Activated CD4-positive, alpha-beta T cell treated with anti-CD3 and anti-CD28 coated beads for 36 hours (primary cell): ENCODE data around the gene BANP. TPM values are rescaled to one million over a fixed set of nuclear protein-coding genes. Genes with fewer than 3 reads are reported as not detected.
"Not testable (repeated sequence)": the region's sequence is repeated elsewhere in the genome, so short reads cannot be mapped to it uniquely, and the experiment has no call there.

ENCODE experiments used
- ATAC-seq: fragments of 200-7000 bp; cut with Tn5 transposase; one replicate; pipeline ENCODE4 v1.10.0; 2021; ENCODE audit warnings: mild to moderate bottlenecking, moderate library complexity
- CTCF ChIA-PET: fragments of 350-600 bp; sonication (Branson Sonifier 250); formaldehyde crosslinking; loops from one replicate; lab custom pipeline; 2021; ENCODE audit warnings: antibody characterized with exemption; lab: Charles Lee
- POLR2A ChIA-PET: fragments of 350-600 bp; sonication (Branson Sonifier 250); formaldehyde crosslinking; loops from one replicate; lab custom pipeline; 2021; ENCODE audit warnings: antibody characterized with exemption, inconsistent platforms; lab: Charles Lee
- DNase-seq: peaks from one replicate; pipeline ENCODE4 v3.0.0-alpha.2; 2020
- H3K27ac Mint-ChIP-seq: one replicate; pipeline ENCODE4 v1.8.0; 2021; ENCODE audit warnings: mixed read lengths
- H3K27me3 Mint-ChIP-seq: one replicate; pipeline ENCODE4 v1.8.0; 2021; ENCODE audit warnings: mixed read lengths
- H3K36me3 Mint-ChIP-seq: one replicate; pipeline ENCODE4 v1.8.0; 2021; ENCODE audit warnings: low read depth, mixed read lengths
- H3K4me1 Mint-ChIP-seq: one replicate; pipeline ENCODE4 v1.8.0; 2021; ENCODE audit warnings: mixed read lengths
- H3K4me3 Mint-ChIP-seq: one replicate; pipeline ENCODE4 v1.8.0; 2021; ENCODE audit warnings: mild to moderate bottlenecking, moderate library complexity, mixed read lengths
- H3K9me3 Mint-ChIP-seq: one replicate; pipeline ENCODE4 v1.8.0; 2021; ENCODE audit warnings: low read depth, mixed read lengths
- intact Hi-C, 2 experiments: fragments of 100-400 bp; cut with DNase I in 1 of 2; cut with micrococcal nuclease in 1 of 2; formaldehyde crosslinking; loops; one replicate each; pipeline versions ENCODE4 v1.14.2 to v1.15.1; 2022 to 2024; cut with DNase I, micrococcal nuclease
- total RNA-seq, 2 experiments: library from RNA; stranded (reverse); gene quantifications; one replicate each; pipeline ENCODE4 v1.2.3, GENCODE V29; 2021

Gene BANP
- total RNA-seq, 2 experiments from 2014 or later: 35.2 to 36.1 TPM

DNA sequence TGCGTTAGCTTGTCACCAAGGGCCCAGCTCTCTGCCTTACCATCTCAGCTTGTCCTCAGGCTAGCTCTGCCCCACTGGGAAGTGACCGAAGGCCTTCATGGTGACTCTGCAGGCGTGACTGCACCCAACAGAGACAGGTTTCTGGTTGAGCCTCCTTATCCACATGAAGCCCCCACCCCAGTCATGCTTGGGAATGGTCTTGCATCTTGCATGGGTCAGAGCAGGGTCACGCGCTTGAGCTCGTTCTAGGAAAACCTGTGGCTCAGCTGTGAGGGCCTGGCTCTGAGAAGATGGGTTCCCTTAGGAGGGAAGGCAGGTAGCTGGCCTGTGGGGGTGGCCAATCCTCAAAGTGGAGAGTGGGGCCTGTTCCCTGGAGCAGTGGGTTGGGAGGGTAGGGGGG lies 122.8 kb downstream of the BANP start:
- ChIA-PET CTCF (no interaction called here), POLR2A (no interaction called here)
- Mint-ChIP-seq H3K4me3 (no peak overlapping the region), H3K27me3 (no peaks in the 10 kb centered on the region), H3K36me3 (peaks cover 19% of the 10 kb centered on the region), H3K27ac (no peak overlapping the region), H3K4me1 (no peaks in the 10 kb centered on the region), H3K9me3 (no peaks in the 10 kb centered on the region)
- DNase-seq: no peak
- intact Hi-C loops: no loop called here
- ATAC-seq: no peak

DNA sequence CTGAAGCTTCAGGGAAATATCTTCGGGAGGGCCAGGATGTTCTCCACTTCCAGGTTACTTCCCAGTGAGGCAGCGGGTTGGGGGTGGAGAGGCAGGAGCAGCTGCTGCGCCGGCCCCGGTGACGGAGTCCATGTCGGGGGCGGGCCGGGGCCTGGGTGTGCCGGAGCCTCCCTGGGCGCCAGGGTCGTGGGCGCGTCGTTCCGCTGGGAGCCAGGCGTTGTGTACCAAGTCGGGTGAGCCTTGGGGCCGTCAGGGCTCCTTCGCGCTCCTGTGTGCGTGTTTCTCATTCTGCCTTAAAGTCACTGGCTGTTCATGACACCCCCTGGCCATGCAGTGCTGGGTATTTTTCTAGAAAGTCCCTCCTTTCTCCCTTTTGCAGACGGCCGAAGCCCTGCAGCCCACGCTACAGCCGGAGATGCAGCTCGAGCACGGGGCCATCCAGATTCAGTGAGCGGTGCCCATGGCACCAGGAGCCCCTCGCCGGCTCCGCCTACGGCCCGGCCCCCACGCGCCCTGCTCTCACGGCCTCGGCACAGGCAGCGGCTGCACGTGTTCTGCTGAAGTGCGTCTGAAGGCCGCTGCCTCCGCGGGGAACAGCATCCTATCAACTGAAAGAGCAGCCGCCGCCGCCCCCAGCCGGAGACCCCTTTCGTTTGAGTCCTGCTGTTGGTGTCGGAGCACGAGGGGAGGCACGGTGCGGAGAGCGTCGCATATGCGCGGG lies 125.1 kb downstream of the BANP start:
- intact Hi-C loops: no loop called here
- Mint-ChIP-seq H3K9me3 (no peaks in the 10 kb centered on the region), H3K36me3 (peaks cover 14% of the 10 kb centered on the region), H3K27me3 (no peaks in the 10 kb centered on the region), H3K4me1 (no peaks in the 10 kb centered on the region), H3K4me3 (no peak overlapping the region), H3K27ac (no peak overlapping the region)
- no peak for DNase-seq
- POLR2A ChIA-PET: no interaction called here
- CTCF ChIA-PET: interaction anchor here (1.6 kb wide), 1 partner anchor 13 kb away, joined by 5 read pairs; no protein-coding TSS in a partner anchor
- ATAC-seq: no peak

DNA sequence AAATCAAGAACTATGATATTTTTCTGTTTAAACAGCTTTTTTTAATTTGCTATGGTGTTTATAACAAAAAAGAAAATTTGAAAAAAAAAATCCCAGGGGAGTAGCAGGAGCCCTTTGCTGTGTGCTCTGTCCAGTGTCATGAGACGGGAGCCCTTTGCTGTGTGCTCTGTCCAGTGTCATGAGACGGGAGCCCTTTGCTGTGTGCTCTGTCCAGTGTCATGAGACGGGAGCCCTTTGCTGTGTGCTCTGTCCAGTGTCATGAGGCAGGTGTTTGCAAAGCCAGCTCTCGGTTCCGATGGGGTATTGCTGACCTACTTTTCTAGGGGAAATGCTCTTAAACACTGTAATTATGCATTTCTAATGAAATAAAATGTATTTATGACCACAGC lies 125.7 kb downstream of the BANP start:
- H3K4me3 Mint-ChIP-seq, H3K27me3 Mint-ChIP-seq, intact Hi-C loops, ATAC-seq, H3K9me3 Mint-ChIP-seq, H3K4me1 Mint-ChIP-seq, POLR2A ChIA-PET, DNase-seq, H3K27ac Mint-ChIP-seq: not testable (repeated sequence)
- peaks cover 10% of the 10 kb centered on the region for H3K36me3 Mint-ChIP-seq
- CTCF ChIA-PET: interaction anchor here (1.6 kb wide), 1 partner anchor 14 kb away, joined by 5 read pairs; no protein-coding TSS in a partner anchor

DNA sequence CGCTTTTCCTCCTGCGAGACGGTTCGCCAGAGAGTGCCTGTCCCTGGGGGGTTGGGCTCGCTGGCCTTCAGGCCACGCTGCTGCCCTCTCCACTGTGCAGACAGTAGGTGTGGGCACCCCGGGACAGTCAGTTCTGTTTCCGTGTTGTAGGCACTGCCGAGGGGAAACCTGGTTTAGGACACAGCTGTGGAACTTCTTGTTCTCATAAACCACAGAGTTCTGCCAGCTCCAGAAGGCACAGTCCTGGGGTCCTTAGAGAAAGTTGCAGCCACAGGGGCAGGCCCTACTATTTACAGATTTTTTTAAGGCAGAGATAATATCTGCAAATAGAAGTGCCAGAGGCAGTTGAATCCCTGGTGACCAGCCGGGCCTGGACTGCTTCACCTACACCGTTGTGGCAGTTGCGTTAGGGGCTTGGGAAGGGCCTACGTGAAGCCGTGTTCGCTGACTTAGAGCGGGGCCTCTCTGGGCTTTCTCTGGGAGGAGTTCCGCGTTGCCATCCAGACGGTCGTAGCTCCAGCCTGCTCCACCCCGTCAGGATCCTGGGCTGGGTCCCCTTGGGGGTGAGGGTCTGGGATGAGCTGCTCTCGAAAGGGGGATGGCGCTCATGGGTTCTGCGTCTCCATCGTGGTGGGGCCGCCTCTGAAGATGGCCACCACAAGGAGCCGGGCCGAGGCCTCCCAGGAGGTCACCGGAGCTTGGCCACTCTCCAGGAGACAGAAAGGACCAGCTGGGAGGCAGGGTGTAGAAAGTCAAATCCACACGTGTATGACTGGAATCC lies 126.3 kb downstream of the BANP start:
- Mint-ChIP-seq H3K27me3 (no peaks in the 10 kb centered on the region), H3K4me3 (no peak overlapping the region), H3K36me3 (peaks cover 12% of the 10 kb centered on the region), H3K4me1 (no peaks in the 10 kb centered on the region), H3K27ac (no peak overlapping the region), H3K9me3 (no peaks in the 10 kb centered on the region)
- DNase-seq: no peak
- ATAC-seq: no peak
- intact Hi-C loops: no loop called here
- POLR2A ChIA-PET: no interaction called here
- CTCF ChIA-PET: interaction anchor here (1.6 kb wide), 1 partner anchor 14 kb away, joined by 5 read pairs; no protein-coding TSS in a partner anchor

DNA sequence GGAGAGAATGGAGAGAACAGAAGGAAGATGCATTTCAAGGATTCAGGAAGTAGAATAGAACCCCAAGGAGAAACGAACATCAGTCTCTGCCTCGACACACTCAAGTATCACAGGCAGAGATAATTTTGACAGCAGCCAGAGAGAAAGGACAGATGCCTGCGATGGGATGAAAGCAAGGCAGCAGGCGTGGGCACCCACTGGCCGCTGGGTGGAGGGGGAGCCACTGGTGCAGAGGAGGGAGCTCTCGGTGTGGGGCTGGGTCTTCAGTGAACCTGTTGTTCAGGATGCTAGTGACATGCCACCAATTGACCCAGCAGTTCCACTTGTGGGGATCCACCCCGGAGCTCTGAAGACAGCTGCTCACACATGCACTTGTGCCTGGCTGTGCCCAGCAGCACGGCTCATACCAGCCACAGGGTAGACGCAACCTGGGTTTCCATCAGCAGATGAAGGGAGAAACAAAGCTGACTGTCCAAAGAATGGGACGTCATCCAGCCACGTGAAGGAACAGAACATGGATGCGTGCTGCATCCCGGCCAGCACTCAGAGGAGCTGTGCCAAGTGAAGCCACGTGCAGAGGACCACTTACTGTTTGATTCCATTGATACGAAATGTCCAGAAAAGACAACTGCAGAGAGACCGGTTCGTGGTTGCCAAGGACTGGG lies 127.0 kb downstream of the BANP start:
- no peak overlapping the region for H3K4me3 Mint-ChIP-seq
- H3K4me1 Mint-ChIP-seq: no peaks in the 10 kb centered on the region
- no peaks in the 10 kb centered on the region for H3K9me3 Mint-ChIP-seq
- intact Hi-C loops: no loop called here
- no peak overlapping the region for H3K27ac Mint-ChIP-seq
- ChIA-PET CTCF (interaction anchor here (0.6 kb wide), 1 partner anchor 379 kb away, joined by 3 read pairs; no protein-coding TSS in a partner anchor), POLR2A (no interaction called here)
- DNase-seq (no peak), ATAC-seq (no peak)
- no peaks in the 10 kb centered on the region for H3K27me3 Mint-ChIP-seq
- peaks cover 12% of the 10 kb centered on the region for H3K36me3 Mint-ChIP-seq

DNA sequence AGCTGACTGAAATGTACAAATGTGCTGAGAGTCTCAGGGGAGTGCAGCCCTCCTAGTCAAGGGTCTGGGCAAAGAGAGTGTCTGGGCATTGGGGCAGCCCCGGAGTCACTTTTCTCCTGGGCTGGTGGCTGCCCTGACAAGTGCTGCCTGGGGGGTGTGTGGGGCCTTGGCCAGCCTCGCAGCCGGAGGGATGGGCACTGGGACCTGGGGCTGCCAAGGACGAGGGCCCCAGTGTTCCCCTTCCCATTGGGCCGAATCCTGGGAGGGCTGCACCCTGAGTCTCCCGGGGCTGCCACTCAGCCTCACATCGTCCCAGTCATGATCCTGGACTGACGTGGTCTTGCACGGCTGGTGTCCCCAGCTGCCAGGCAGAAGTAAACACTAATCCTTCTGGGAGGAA lies 132.3 kb downstream of the BANP start:
- H3K27ac Mint-ChIP-seq: no peak overlapping the region
- ChIA-PET CTCF (no interaction called here), POLR2A (no interaction called here)
- no peak for DNase-seq
- H3K36me3 Mint-ChIP-seq: peaks cover 4% of the 10 kb centered on the region
- no peaks in the 10 kb centered on the region for H3K4me1 Mint-ChIP-seq
- ATAC-seq: no peak
- no peak overlapping the region for H3K4me3 Mint-ChIP-seq
- H3K27me3 Mint-ChIP-seq: no peaks in the 10 kb centered on the region
- H3K9me3 Mint-ChIP-seq: no peaks in the 10 kb centered on the region
- intact Hi-C loops: no loop called here

DNA sequence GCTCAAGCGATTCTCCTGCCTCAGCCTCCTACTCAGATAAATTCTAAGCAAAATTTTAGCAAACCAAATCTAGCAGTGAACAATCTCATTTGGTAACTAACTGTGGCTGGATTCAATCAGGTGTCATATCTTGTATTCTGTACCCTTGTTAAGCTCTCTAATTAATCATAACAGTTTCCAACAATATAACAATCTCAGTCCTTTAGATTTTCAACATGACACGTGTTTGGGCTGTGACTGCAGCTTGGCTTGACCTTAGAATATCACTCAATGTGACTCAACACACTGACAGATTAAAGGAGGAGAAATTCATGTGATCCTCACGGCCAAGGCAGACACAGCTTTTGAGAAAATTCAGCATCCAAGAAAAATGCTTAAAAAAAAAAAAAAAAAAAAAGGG lies 133.6 kb downstream of the BANP start:
- ChIA-PET POLR2A (no interaction called here), CTCF (no interaction called here)
- no peaks in the 10 kb centered on the region for H3K4me1 Mint-ChIP-seq

DNA sequence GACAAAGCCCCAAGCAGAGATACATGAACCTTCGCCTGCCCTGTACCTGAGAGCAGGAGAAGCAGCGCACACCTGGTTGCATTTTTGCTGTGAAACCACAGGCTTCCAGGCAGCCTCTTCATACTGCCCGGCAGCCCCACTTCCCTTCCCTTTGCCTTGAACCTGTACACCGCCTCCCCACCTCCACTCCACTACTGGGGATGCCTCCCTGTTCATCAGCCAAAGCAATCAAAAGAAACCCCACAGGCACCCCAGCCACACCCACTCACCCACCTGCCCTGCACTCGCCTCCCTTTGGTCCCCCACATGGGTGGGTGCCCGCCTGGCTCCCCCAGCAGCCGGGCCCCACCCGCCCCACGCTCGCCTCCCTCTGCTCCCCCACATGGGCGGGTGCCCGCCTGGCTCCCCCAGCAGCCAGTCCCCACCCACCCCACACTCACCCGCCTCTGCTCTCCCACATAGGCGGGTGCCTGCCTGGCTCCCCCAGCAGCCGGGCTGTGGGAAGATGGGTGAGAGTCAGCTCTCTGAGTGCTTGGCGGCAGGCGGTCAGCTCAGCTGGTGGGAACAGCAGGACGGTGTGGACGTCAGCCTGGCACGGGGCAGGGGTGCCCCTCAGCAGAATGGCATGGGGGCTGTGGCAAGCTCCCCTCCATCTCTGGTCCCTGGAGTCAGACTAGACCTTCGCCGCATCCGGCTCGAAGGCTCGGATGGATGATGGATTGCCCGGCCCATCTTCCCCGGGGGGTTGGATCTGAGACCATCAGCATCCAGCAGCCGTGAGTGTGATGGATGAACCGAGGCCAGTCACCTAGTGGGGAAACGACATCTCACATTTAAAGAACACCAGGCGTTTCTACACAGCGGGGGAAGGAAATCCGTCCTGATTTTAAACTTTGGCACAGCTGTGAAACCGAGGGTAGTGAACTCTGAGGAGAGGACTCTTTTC lies 135.6 kb downstream of the BANP start:
- ATAC-seq (no peak), DNase-seq (no peak)
- H3K36me3 Mint-ChIP-seq: peaks cover 1% of the 10 kb centered on the region
- no peak overlapping the region for H3K27ac Mint-ChIP-seq
- ChIA-PET CTCF (interaction anchor here (0.8 kb wide), 1 partner anchor 131 kb away, joined by 3 read pairs; no protein-coding TSS in a partner anchor), POLR2A (no interaction called here)
- H3K27me3 Mint-ChIP-seq: no peaks in the 10 kb centered on the region
- no peaks in the 10 kb centered on the region for H3K4me1 Mint-ChIP-seq
- H3K9me3 Mint-ChIP-seq: no peaks in the 10 kb centered on the region
- intact Hi-C loops: no loop called here
- H3K4me3 Mint-ChIP-seq: no peak overlapping the region

More for the DNA sequence above, 133.6 kb downstream of the BANP start:
- H3K27ac Mint-ChIP-seq: no peak overlapping the region
- H3K36me3 Mint-ChIP-seq: peaks cover 4% of the 10 kb centered on the region
- H3K4me3 Mint-ChIP-seq: no peak overlapping the region
- no peak for ATAC-seq
- DNase-seq: no peak
- intact Hi-C loops: no loop called here
- no peaks in the 10 kb centered on the region for H3K27me3 Mint-ChIP-seq
- no peaks in the 10 kb centered on the region for H3K9me3 Mint-ChIP-seq

DNA sequence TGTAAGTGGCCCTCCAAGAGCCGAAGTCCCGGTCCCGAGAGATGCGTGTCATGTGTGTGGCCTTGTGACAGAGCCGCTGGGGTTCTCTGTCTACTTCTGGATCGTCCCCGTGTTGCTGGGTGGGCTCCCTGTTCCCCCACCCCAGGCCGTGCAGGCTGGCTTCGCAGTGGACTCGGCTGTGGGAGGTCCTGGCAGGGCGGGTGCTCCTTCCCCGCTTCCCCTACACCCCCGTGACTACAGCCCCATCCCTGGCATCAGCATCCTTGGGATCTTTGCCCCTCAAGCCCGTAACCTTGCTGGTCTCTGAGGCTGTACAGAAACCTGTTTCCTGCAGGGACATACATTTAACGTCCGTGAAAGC lies 136.3 kb downstream of the BANP start:
- Mint-ChIP-seq H3K9me3 (no peaks in the 10 kb centered on the region), H3K27ac (no peak overlapping the region), H3K27me3 (no peaks in the 10 kb centered on the region), H3K36me3 (no peaks in the 10 kb centered on the region), H3K4me1 (no peaks in the 10 kb centered on the region), H3K4me3 (no peak overlapping the region)
- POLR2A ChIA-PET: no interaction called here
- DNase-seq (no peak), ATAC-seq (no peak)
- intact Hi-C loops: no loop called here
- CTCF ChIA-PET: no interaction called here

DNA sequence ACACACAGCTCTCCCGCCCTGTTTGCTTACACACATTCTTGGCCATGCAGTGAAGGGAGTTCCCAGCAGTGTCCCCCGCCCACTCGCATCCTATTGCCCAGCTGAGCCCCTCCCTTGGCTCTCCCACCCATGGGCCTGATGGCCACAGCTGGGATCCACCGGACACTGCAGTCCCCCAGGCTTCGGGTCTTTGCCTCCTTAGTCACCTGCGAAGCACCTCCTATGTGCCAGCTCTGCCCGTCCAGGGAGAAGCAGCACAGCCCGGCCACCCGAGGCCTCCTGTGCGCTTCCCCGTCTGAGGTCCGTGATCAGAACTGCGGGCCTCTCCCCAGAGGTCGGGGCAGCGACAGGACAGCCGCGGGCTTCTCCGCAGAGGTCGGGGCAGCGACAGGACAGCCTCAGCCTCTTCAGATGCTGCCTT lies 136.9 kb downstream of the BANP start:
- POLR2A ChIA-PET: no interaction called here
- H3K36me3 Mint-ChIP-seq: no peaks in the 10 kb centered on the region

DNA sequence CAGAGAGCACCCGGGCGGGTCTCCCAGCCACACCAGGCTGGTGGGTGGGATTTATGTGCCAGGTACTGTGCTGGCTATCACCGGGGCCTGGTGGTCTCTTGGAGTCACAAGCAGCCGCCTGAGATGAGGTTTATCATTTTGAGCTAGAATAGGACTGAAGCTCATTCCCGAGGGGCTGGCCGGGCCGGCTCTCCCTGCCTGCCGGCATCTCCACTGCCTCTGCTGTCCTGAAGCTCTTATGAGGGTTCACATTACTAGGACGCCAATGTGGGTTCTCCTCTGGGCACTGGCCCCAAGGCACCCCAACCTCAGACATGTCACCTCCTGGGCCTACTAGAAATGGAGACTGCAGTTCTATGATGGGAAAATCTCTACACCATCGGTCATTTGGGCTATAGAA lies 137.4 kb downstream of the BANP start:
- POLR2A ChIA-PET, ATAC-seq, H3K27ac Mint-ChIP-seq, intact Hi-C loops, DNase-seq, CTCF ChIA-PET, H3K9me3 Mint-ChIP-seq, H3K36me3 Mint-ChIP-seq, H3K27me3 Mint-ChIP-seq, H3K4me3 Mint-ChIP-seq, H3K4me1 Mint-ChIP-seq: not testable (repeated sequence)

More for the DNA sequence above, 136.9 kb downstream of the BANP start:
- no peak for ATAC-seq
- no peaks in the 10 kb centered on the region for H3K27me3 Mint-ChIP-seq
- H3K27ac Mint-ChIP-seq: no peak overlapping the region
- no peak for DNase-seq
- no peaks in the 10 kb centered on the region for H3K9me3 Mint-ChIP-seq
- H3K4me3 Mint-ChIP-seq: no peak overlapping the region
- CTCF ChIA-PET: no interaction called here
- intact Hi-C loops: no loop called here
- no peaks in the 10 kb centered on the region for H3K4me1 Mint-ChIP-seq
